NB4 (cell line): ENCODE data around the gene SRP68.

Source experiments
- DNase-seq: peaks from one replicate; pipeline ENCODE4 v3.0.0; 2010; ENCODE audit warnings: low read depth
- H3K4me3 ChIP-seq: one replicate; pipeline ENCODE4 v1.5.1; 2011; ENCODE audit warnings: mild to moderate bottlenecking, low read depth, low read length, moderate library complexity
- MAX ChIP-seq: IDR thresholded peaks from 2 replicates; pipeline ENCODE4 v1.6.1; 2011; ENCODE audit warnings: low read depth, low read length
- MYC ChIP-seq: IDR thresholded peaks from 2 replicates; pipeline ENCODE4 v1.6.1; 2011; ENCODE audit warnings: low read depth, low read length
- POLR2A ChIP-seq: IDR thresholded peaks from 2 replicates; pipeline ENCODE4 v1.6.1; 2011; ENCODE audit warnings: mild to moderate bottlenecking; ENCODE audit not compliant: insufficient read length; ENCODE audit errors: extremely low read depth
- TF ChIP-seq, protein P1 (sequence below): IDR thresholded peaks from one replicate; pipeline ENCODE4 v1.5.1; 2012; ENCODE audit warnings: low read depth, low read length

The SRP68 gene

GRCh38 chr17:76017481-76018339 lies 54.6 kb downstream of the SRP68 start:
- DNase-seq: no peak
- TF ChIP-seq MAX (no peak), MYC (no peak), POLR2A (no peak)
- TF ChIP-seq, protein P1, sequence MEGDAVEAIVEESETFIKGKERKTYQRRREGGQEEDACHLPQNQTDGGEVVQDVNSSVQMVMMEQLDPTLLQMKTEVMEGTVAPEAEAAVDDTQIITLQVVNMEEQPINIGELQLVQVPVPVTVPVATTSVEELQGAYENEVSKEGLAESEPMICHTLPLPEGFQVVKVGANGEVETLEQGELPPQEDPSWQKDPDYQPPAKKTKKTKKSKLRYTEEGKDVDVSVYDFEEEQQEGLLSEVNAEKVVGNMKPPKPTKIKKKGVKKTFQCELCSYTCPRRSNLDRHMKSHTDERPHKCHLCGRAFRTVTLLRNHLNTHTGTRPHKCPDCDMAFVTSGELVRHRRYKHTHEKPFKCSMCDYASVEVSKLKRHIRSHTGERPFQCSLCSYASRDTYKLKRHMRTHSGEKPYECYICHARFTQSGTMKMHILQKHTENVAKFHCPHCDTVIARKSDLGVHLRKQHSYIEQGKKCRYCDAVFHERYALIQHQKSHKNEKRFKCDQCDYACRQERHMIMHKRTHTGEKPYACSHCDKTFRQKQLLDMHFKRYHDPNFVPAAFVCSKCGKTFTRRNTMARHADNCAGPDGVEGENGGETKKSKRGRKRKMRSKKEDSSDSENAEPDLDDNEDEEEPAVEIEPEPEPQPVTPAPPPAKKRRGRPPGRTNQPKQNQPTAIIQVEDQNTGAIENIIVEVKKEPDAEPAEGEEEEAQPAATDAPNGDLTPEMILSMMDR: no peak
- no peak overlapping the region for H3K4me3 ChIP-seq

GRCh38 chr17:76014925-76015261 lies 57.4 kb downstream of the SRP68 start:
- H3K4me3 ChIP-seq: no peak overlapping the region
- TF ChIP-seq, protein P1: no peak
- TF ChIP-seq POLR2A (no peak), MAX (no peak), MYC (no peak)
- no peak for DNase-seq

DNA sequence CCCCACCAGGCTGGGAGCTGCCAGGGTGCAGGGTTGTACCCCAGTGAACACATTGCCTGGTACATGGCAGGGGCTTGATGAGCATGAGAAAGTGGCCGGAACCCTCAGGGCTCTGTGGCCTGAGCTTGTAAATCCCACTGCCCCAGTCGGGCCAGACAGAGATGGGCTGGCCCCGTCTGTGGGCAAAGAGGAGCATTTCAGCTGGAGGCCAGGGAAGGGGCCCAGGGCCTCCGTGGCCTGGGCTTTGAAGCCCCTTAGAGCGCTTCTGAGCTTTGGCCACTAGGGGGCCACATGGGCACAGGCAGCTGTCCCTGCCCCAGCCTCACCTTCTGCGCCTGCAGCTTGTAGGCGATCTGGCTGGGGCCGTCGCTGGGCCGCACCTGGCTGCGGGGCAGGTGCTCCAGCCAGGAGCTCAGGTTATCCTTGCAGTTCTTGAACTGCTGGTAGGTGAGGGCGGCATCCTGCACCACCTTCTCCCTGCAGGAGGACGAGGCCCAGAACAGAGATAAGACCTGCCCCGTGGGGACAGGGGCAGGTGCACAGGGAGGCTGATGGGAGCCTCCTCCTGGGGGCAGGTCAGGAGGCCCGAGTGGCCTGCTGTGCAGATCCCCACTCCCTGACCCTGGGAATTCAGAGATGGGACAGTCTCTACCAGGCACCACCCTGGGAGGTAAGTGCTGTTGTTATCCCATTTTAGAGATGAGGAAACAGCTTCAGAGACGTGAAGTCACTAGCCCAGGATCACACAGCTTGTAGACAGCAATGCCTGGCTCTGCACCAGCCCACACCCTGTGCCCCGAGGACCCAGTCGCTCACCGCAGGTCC lies 58.0 kb downstream of the SRP68 start:
- no peak overlapping the region for H3K4me3 ChIP-seq
- TF ChIP-seq, protein P1: peak; percentile 96
- TF ChIP-seq POLR2A: no peak
- DNase-seq: peak; percentile 79

- TF ChIP-seq, protein P1: no peak
- TF ChIP-seq MYC: no peak
- TF ChIP-seq POLR2A: no peak
- TF ChIP-seq MAX: no peak
- no peak for DNase-seq
- no peak overlapping the region for H3K4me3 ChIP-seq
These were observed 58.9 kb downstream of the SRP68 start for GRCh38 chr17:76013377-76013932.

GRCh38 chr17:76011951-76012350 lies 60.4 kb downstream of the SRP68 start:
- TF ChIP-seq MAX (no peak), POLR2A (no peak), MYC (no peak)
- TF ChIP-seq, protein P1: no peak
- no peak for DNase-seq
- no peak overlapping the region for H3K4me3 ChIP-seq
